ENCODE measurements around the gene RABL2A.
"Not testable (repeated sequence)": the region's sequence is repeated elsewhere in the genome, so short reads cannot be mapped to it uniquely, and the experiment has no call there.

DNA sequence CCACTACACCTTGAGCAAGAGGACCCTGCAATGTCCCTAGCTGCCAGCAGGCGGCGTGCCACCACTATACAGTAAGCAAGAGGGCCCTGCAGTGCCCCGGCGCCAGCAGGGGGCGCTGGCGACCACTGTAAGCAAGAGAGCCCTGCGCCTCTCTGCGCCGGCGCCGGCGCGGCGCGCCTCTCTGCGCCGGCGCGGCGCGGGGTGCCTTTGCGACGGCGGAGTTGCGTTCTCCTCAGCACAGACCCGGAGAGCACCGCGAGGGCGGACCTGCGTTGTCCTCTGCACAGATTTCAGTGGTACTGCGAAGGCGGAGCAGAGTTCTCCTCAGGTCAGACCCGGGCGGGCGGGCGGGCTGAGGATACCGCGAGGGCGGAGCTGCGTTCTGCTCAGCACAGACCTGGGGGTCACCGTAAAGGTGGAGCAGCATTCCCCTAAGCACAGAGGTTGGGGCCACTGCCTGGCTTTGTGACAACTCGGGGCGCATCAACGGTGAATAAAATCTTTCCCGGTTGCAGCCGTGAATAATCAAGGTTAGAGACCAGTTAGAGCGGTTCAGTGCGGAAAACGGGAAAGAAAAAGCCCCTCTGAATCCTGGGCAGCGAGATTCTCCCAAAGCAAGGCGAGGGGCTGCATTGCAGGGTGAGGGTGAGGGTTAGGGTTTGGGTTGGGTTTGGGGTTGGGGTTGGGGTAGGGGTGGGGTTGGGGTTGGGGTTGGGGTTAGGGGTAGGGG is 24.9 kb upstream of the RABL2A start:
- TF ChIP-seq, protein P1, sequence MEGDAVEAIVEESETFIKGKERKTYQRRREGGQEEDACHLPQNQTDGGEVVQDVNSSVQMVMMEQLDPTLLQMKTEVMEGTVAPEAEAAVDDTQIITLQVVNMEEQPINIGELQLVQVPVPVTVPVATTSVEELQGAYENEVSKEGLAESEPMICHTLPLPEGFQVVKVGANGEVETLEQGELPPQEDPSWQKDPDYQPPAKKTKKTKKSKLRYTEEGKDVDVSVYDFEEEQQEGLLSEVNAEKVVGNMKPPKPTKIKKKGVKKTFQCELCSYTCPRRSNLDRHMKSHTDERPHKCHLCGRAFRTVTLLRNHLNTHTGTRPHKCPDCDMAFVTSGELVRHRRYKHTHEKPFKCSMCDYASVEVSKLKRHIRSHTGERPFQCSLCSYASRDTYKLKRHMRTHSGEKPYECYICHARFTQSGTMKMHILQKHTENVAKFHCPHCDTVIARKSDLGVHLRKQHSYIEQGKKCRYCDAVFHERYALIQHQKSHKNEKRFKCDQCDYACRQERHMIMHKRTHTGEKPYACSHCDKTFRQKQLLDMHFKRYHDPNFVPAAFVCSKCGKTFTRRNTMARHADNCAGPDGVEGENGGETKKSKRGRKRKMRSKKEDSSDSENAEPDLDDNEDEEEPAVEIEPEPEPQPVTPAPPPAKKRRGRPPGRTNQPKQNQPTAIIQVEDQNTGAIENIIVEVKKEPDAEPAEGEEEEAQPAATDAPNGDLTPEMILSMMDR (conservative IDR thresholded peaks at IDR 0.05; ENCODE audit: low read length): peak; percentile 35; the same call in 1 of the 2 replicates
- TF ChIP-seq EZH2phosphoT487 (IDR thresholded peaks at IDR 0.05; ENCODE audit: borderline replicate concordance): not testable (repeated sequence)
